HL-60 (cell line): ENCODE measurements around the gene ZDHHC4.

Experiments used
- GABPA ChIP-seq: IDR thresholded peaks from 2 replicates; pipeline ENCODE4 v1.6.1; 2012; ENCODE audit warnings: low read depth
- POLR2AphosphoS5 ChIP-seq: IDR thresholded peaks from 2 replicates; pipeline ENCODE4 v1.6.1; 2012; ENCODE audit warnings: low read depth
- REST ChIP-seq: IDR thresholded peaks from 2 replicates; pipeline ENCODE4 v1.6.1; 2012; ENCODE audit warnings: low read depth; ENCODE audit not compliant: insufficient replicate concordance
- TF ChIP-seq, protein P1 (sequence below): IDR thresholded peaks from one replicate; pipeline ENCODE4 v1.5.1; 2011; ENCODE audit warnings: low read length, control low read depth, inconsistent platforms; ENCODE audit not compliant: insufficient read depth

DNA sequence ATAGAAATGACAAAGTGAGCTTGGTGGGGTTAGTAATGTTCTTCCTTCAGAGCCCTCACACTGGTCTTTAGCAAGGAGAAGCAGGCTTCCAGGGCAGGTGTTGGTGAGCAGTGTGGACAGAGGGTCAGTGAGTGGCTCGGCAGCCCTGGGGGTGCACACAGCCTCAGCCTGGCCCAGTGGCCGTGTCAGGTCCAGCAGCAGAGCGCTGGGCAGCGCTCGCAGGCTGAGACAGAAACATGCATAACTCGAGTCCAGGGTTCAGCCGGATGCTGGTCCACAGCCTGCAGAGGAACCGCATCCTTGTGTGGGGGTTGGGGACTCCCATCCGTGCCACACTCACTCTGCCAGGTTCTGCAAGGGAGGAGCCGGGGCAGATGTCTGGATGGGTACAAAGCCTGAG is 27.2 kb downstream of the ZDHHC4 start:
- TF ChIP-seq, protein P1, sequence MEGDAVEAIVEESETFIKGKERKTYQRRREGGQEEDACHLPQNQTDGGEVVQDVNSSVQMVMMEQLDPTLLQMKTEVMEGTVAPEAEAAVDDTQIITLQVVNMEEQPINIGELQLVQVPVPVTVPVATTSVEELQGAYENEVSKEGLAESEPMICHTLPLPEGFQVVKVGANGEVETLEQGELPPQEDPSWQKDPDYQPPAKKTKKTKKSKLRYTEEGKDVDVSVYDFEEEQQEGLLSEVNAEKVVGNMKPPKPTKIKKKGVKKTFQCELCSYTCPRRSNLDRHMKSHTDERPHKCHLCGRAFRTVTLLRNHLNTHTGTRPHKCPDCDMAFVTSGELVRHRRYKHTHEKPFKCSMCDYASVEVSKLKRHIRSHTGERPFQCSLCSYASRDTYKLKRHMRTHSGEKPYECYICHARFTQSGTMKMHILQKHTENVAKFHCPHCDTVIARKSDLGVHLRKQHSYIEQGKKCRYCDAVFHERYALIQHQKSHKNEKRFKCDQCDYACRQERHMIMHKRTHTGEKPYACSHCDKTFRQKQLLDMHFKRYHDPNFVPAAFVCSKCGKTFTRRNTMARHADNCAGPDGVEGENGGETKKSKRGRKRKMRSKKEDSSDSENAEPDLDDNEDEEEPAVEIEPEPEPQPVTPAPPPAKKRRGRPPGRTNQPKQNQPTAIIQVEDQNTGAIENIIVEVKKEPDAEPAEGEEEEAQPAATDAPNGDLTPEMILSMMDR = no peak
- TF ChIP-seq REST (no peak), POLR2AphosphoS5 (no peak), GABPA (no peak)
